ENCODE measurements around the gene P2RY8.

- TF ChIP-seq, protein P1, sequence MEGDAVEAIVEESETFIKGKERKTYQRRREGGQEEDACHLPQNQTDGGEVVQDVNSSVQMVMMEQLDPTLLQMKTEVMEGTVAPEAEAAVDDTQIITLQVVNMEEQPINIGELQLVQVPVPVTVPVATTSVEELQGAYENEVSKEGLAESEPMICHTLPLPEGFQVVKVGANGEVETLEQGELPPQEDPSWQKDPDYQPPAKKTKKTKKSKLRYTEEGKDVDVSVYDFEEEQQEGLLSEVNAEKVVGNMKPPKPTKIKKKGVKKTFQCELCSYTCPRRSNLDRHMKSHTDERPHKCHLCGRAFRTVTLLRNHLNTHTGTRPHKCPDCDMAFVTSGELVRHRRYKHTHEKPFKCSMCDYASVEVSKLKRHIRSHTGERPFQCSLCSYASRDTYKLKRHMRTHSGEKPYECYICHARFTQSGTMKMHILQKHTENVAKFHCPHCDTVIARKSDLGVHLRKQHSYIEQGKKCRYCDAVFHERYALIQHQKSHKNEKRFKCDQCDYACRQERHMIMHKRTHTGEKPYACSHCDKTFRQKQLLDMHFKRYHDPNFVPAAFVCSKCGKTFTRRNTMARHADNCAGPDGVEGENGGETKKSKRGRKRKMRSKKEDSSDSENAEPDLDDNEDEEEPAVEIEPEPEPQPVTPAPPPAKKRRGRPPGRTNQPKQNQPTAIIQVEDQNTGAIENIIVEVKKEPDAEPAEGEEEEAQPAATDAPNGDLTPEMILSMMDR (tag by site-specific recombination; IDR thresholded peaks at IDR 0.05), result no peak
- no peak for TF ChIP-seq GLI2 (tag by site-specific recombination; IDR thresholded peaks at IDR 0.05; ENCODE audit: borderline replicate concordance, low read depth)
- TF ChIP-seq ZNF202 (tag by site-specific recombination; IDR thresholded peaks at IDR 0.05; ENCODE audit: borderline replicate concordance), result no peak
- TF ChIP-seq MZF1 (tag by site-specific recombination; IDR thresholded peaks at IDR 0.05; ENCODE audit: borderline replicate concordance), result no peak
Observed at GRCh38 chrX:1534301-1535168, 2.5 kb downstream of the P2RY8 start.

Measured in HEK293 (cell line).